GM12878 (cell line): ENCODE measurements around the gene CDHR4. TPM values are rescaled to one million over a fixed set of nuclear protein-coding genes. Genes with fewer than 3 reads are reported as not detected.

ENCODE experiments used
- BCL11A ChIP-seq: IDR thresholded peaks from 2 replicates; pipeline ENCODE4 v1.6.1; 2011; ENCODE audit warnings: low read depth, low read length
- CBFB ChIP-seq: IDR thresholded peaks from 2 replicates; pipeline ENCODE4 v1.6.1; 2016; ENCODE audit warnings: antibody characterized with exemption, low read depth
- CBX3 ChIP-seq: fragments of 200-600 bp; sonication (generic); IDR thresholded peaks from 2 replicates; pipeline ENCODE4 v1.6.1; 2016; ENCODE audit warnings: low read depth, borderline replicate concordance
- CEBPB ChIP-seq, 2 experiments: fragments of 150-350 bp in 1 of 2; IDR thresholded peaks; 2 replicates each; pipeline ENCODE4 v1.6.1; 2012 to 2014; ENCODE audit warnings: low read depth in 2 of 2, low read length in 2 of 2, borderline replicate concordance in 1 of 2, inconsistent platforms in 1 of 2
- CREB1 ChIP-seq: IDR thresholded peaks from 2 replicates; pipeline ENCODE4 v1.6.1; 2012; ENCODE audit warnings: low read depth, mild to moderate bottlenecking, inconsistent platforms
- CREM ChIP-seq: IDR thresholded peaks from 2 replicates; pipeline ENCODE4 v1.6.1; 2014; ENCODE audit warnings: antibody characterized with exemption, low read depth
- CUX1 ChIP-seq: IDR thresholded peaks from 2 replicates; pipeline ENCODE4 v1.6.1; 2012; ENCODE audit warnings: improper control_type of control experiment, low read depth, low read length; ENCODE audit not compliant: insufficient replicate concordance
- E2F4 ChIP-seq: IDR thresholded peaks from 2 replicates; pipeline ENCODE4 v1.6.1; 2012; ENCODE audit warnings: low read depth, low read length, improper control_type of control experiment
- ESRRA ChIP-seq: IDR thresholded peaks from 2 replicates; pipeline ENCODE4 v1.6.1; 2012; ENCODE audit warnings: mild to moderate bottlenecking, low read length, improper control_type of control experiment
- GABPA ChIP-seq: IDR thresholded peaks from 2 replicates; pipeline ENCODE4 v1.6.1; 2014; ENCODE audit warnings: antibody characterized with exemption, low read depth, mild to moderate bottlenecking, inconsistent platforms
- HDGF ChIP-seq: fragments of 450-650 bp; IDR thresholded peaks from 2 replicates; pipeline ENCODE4 v1.6.1; 2016; ENCODE audit warnings: antibody characterized with exemption
- IRF5 ChIP-seq: fragments of 450-650 bp; IDR thresholded peaks from 2 replicates; pipeline ENCODE4 v1.6.1; 2017; ENCODE audit warnings: borderline replicate concordance
- JUND ChIP-seq: IDR thresholded peaks from 2 replicates; pipeline ENCODE4 v1.6.1; 2012; ENCODE audit warnings: low read depth, mild to moderate bottlenecking, low read length, improper control_type of control experiment, moderate library complexity
- MLLT1 ChIP-seq: fragments of 450-650 bp; IDR thresholded peaks from 2 replicates; pipeline ENCODE4 v1.6.1; 2016; ENCODE audit warnings: mild to moderate bottlenecking
- POLR2AphosphoS2 ChIP-seq: IDR thresholded peaks from 2 replicates; pipeline ENCODE4 v1.6.1; 2011; ENCODE audit warnings: low read depth, mild to moderate bottlenecking, low read length, improper control_type of control experiment, moderate library complexity
- SUPT20H ChIP-seq: IDR thresholded peaks from 2 replicates; pipeline ENCODE4 v1.6.1; 2011; ENCODE audit warnings: low read depth, mild to moderate bottlenecking, low read length, moderate library complexity, borderline replicate concordance; ENCODE audit not compliant: control insufficient read depth
- ZBED1 ChIP-seq: IDR thresholded peaks from 2 replicates; pipeline ENCODE4 v1.6.1; 2016; ENCODE audit warnings: borderline replicate concordance
- ZNF217 ChIP-seq: fragments of 450-650 bp; IDR thresholded peaks from 2 replicates; pipeline ENCODE4 v1.6.1; 2017; ENCODE audit warnings: antibody characterized with exemption, mild to moderate bottlenecking
- ZNF384 ChIP-seq: IDR thresholded peaks from 2 replicates; pipeline ENCODE4 v1.6.1; 2012; ENCODE audit warnings: low read depth, mild to moderate bottlenecking, low read length, improper control_type of control experiment, borderline replicate concordance
- ZNF622 ChIP-seq: fragments of 450-650 bp; IDR thresholded peaks from 2 replicates; pipeline ENCODE4 v1.6.1; 2017; ENCODE audit warnings: mild to moderate bottlenecking, inconsistent platforms
- polyA plus RNA-seq, 11 experiments: library from polyadenylated mRNA; depleted of rRNA in 4 of 11; unstranded in 6 of 11; stranded (reverse) in 5 of 11; fragments of >200 nt; fragmentation: Nextera tagmentation in 4 of 11; fragmentation: Illumina TruSeq in 1 of 11; extraction: Ambion mirVana in 4 of 11; extraction: Trizol in 1 of 11; gene quantifications; 1 replicate in 1 of 11; 2 replicates in 10 of 11; pipeline versions ENCODE4 v1.2.1 to v1.2.3, GENCODE V29; 2011 to 2016; ENCODE audit warnings: inconsistent platforms in 2 of 11, missing spikeins in 2 of 11, low read depth in 1 of 11
- total RNA-seq, 4 experiments: library from RNA; depleted of rRNA in 3 of 4; stranded (reverse); fragments of >200 nt in 3 of 4; fragmentation: Illumina TruSeq in 1 of 4; extraction: Trizol in 1 of 4; gene quantifications; 2 replicates each; pipeline versions ENCODE4 v1.2.1 to v1.2.3, GENCODE V29; 2013 to 2021

The CDHR4 gene
- total and polyA plus RNA-seq, 10 of the 15 experiments (the other 5 are each of a cell fraction or from before 2014, with no cell fraction given) = not detected

- TF ChIP-seq IRF5 (no peak), SUPT20H (no peak), BCL11A (no peak), CBFB (no peak), CBX3 (no peak), ZBED1 (no peak), HDGF (no peak), ZNF217 (no peak), CREM (no peak), MLLT1 (no peak), ESRRA (no peak), CEBPB (IDR thresholded peaks at IDR 0.05; ENCODE audit: borderline replicate concordance in 1 of 2, low read depth in 2 of 2, low read length in 2 of 2) (no peak), GABPA (no peak), JUND (no peak), POLR2AphosphoS2 (peak; percentile 52; the same call in 1 of the 2 replicates), CUX1 (no peak), ZNF622 (no peak), CREB1 (no peak), ZNF384 (no peak), E2F4 (no peak)
These were observed 14.0 kb upstream of the CDHR4 start, which contains the start of gene UBA7 (continued) for GRCh38 chr3:49813497-49814174.
